ENCODE results near the gene VDR.

The VDR gene

GRCh38 chr12:47891356-47891755 lies 13.4 kb downstream of the VDR start:
- no peak for DNase-seq

GRCh38 chr12:47889040-47889439 lies 15.8 kb downstream of the VDR start:
- DNase-seq = peak; percentile 78 to 83

- no peak for DNase-seq
Measured at GRCh38 chr12:47888153-47888819, 16.5 kb downstream of the VDR start.

DNA sequence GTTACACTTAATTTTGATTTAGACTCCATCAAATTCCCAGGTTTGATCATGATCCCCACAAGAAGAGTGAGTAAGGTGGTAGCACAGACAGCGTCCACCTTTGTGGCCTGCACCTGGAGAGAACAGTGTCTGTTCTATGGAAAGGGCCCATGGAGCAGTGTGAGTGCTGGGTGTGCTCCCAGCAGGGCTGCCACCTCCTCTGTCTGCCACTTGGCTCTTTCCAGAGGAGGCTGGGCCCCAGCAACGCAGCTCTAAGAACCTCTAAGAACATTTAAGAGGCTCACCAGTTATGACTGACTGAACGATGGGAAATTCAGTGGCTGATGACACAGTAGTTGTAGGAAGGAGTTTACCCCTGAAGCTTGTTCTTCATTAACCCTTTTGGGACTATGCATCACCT lies 17.3 kb downstream of the VDR start:
- no peak for DNase-seq

DNA sequence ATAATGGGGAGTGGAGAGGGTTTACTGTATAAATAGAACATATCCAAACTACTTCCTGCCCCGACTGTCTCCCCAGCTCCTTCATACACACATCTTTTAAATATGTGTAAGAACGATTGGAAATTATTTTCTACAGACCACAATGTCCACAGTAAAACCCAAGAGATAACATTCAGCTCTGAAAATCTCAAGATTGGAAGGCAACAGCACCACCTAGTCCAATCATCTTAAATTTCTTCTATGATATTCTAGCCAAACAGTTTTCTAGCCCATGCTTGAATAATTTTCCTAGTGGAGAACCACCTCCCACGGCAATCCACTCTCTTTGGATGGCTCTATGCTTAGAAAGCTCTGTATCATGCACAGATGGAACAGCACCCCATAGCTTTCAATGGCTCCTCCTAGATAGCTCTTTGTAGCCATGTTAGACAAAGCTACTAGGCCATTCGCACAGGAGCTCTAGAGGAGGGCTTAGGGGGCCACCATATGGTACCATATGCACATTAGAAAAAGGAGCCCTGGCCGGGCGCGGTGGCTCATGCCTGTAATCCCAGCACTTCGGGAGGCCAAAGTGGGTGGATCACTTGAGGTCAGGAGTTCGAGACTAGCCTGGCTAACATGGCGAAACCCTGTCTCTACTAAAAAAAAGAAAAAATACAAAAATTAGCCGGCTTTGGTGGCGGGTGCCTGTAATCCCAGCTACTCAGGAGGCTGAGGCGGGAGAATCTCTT lies 18.1 kb downstream of the VDR start:
- DNase-seq = no peak

DNA sequence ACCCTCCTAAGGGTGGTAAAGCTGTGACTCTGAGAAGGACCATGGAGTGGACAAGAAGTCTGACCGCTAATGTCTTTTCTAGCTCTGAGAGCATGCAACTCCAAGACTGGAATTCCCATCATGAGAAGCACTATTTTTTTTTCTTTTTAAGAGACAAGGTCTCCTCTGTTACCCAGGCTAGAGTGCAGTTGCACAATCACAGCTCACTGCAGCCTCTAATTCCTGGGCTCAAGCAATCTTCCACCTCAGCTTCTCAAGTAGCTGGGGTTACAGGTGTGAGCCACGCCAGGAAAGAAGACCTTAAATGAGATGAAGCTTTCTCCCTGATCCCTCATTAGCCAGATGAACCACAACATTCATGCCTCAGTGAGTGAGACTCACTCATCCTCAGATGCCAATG lies 19.2 kb downstream of the VDR start:
- no peak for DNase-seq

DNA sequence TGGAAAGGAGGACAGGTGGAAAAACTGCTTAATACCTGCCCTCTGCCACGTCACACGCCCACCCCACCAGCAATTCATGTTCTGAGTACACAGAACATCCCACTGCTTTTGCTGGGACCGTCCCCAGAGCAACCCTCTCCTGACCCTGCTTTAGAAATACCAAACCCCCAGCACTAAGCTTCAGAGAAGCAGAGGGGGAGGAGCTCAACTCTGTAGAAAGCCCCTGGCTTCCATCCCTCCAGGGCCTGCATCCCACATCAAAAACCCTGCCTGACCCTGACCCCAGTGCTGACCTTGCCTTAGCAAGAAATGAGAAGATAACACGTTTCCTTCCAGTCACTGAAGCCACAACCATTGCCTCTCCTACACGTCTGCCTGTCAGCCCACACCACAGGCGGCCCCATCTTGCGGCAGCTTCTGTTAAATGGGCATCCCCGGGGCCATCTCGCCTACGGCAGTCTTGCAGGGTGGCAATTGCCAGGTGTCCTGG lies 19.7 kb downstream of the VDR start:
- no peak for DNase-seq

- no peak for DNase-seq
Measured at GRCh38 chr12:47884501-47884900, 20.3 kb downstream of the VDR start.

DNA sequence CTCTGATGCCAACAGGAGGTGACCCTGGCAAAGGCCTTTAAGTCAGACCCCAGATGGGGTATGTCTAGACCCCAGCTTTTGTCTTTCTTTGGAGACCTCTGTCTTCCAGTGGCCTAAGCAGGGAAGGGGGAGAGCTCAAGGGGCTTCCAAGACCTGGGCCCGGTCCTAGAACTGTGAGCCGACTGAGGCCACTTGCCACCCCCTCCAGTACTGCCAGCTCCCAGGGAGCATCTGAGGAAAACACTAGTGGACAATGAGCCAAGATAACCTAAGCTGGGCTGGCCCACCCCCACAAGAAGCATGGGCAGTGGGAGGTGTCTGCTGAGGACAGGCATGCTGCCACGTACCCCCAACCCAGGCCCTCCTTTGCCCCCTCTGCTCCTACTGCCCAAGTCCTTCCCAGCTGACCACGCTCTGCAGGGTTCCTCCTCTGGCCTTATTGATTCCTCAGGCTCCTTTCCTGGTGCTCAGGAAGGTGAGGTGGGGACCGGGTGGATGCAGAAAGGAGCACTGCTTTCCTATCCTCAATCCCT lies 21.1 kb downstream of the VDR start:
- no peak for DNase-seq

DNA sequence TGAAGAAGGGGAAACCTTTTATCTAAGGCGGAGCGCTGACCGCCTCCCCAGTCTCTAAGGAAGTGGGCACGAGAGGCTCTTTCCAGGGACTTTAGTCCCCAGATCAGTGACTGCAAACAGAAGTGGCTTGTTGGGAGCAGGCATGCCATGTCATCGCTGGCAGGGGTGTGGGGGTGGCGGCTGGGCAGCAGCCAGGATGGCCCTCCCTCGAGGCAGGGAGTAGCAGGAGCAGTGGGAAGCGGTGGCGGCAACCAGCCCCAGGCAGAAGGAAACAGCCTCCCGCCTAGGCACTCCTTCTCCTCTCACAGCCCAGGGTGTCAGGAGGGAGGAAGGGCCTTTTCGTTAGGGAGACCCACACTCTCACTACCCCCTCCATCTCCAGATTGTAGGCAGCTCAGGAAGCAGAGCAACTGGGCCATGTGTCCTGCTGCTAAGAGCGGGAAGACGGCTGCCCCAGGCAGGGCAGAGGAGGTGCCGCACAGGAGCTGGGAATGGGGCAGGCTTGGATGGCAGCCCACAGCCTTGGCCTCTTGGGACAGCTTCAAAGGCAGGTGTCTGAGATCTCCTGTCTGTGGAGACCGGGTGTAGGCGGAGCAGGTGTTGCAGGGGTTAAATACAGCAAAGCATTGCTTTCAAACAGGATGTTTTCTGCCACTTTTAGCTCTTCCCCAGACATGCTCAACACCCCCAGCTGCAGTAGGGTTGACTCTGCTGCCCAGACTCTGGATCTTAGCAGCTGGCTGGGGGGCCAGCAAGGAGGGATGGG lies 21.8 kb downstream of the VDR start:
- no peak for DNase-seq

DNA sequence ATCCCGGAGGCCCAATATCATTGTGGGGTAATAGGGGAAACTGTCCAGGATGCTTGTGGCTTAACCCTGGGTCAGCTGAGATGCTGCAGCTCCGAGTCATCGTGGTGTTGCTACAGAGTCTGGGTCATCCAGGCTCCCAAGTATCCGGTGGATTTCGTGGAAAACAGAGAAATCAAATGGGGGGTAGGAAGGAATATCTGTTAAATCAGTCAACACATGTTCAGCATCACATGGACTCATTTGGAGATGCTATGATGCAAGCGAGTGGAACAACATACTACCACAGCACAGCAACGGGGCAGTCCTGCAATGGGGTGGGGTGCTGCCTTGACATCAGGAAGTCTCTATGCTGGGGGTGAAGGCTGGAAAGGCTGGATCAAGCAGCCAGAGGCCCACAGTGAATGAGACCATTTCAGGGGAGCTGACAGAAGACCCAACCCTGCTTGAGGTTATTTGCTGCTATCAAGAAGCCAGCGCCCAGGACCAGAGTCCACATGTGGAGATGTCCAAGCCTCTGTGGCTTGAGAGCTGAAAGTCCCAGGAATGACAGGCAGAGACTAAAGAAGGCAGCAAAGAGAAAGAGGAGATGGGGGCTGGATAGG lies 22.9 kb downstream of the VDR start:
- peak; percentile 39 to 69 for DNase-seq

DNA sequence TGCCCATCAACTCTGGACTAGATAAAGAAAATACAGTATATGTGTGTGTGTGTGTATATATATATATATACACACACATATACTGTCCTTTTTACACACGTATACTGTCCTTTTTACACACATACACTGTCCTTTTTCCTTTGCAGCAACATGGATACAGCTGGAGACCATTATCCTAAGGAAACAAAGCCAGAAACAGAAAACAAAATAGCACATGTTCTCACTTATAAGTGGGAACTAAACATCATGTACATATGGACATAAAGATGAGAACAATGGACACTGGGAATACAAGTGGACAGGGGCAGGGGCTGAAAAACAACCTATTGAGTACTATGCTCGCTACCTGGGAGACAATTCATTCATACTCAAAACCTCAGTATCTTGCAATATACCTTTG lies 23.7 kb downstream of the VDR start:
- DNase-seq = no peak

GRCh38 chr12:47878918-47879481 lies 25.8 kb downstream of the VDR start:
- no peak for DNase-seq

DNA sequence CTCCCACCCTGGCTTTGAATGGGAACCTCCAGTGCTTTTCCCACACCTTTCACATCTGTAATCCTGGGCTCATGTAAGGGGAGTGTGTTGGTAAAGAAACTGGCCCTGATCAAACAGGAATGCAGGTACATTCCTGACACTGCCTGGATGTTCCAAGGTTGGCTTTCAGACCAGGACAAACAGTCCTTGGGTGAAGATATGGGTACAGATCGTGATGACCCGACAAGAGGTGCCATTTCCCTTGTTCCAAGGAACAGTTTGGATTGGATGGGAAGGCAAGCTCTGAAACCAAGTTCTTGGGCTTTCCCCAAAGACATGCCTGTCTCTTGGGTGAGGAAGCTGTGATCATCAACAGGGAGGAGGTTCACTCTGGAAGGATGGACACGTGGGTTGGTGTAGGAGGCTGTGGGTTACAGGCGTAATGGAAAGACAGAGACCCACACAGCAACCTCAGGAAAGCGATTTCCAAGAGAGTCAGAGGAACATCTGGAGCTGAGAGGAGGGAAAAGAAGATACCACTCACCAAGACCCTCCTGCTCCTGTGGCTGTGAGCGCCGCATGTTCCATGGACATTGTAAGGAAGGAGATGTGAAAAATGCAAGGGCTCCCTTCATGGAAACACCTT lies 26.4 kb downstream of the VDR start:
- DNase-seq = no peak

DNA sequence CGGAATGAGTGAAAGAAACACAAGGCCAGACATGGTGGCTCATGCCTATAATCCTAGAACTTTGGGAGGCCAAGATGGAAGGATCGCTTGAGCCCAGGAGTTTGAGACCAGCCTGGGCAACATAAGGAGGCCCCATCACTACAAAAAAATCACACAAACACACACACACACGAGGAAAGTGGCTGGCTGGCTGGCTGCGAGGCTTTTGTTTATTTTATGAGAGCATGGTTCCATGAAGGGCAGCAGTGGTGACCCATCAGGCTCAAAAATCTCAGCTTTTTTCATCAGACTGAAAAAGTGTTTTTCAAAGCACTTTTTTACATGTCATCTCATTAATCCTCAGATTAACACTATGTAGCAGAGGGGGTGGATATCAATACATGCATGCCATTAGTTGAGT lies 27.7 kb downstream of the VDR start:
- no peak for DNase-seq

DNA sequence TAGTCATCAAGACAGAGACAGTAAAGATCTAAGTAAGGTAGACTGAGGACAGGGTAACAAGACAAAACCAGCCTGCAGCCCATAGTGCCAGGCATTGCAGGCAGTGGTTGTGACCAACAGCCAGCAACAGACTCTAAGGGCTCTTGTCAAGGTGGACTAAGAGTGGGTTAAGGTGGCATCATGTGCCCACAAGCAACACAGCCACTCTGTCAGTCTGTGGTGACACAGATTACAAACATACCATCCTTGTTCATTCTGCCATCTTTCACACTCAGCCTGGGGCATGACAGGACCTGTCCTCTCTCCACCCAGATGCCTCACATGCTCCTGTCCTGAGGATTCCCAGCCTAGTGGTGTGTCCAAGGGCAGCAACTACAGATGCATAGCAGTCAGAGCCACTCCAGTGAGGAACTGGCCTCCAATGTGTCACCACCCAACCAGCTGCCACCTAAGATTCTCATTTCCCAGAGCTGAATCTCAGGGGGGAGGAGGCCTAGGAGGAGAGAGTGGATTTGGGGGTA lies 28.3 kb downstream of the VDR start:
- no peak for DNase-seq

- DNase-seq = no peak
Measured at GRCh38 chr12:47875746-47876439, 28.9 kb downstream of the VDR start.

GRCh38 chr12:47874316-47874715 lies 30.5 kb downstream of the VDR start:
- no peak for DNase-seq

DNA sequence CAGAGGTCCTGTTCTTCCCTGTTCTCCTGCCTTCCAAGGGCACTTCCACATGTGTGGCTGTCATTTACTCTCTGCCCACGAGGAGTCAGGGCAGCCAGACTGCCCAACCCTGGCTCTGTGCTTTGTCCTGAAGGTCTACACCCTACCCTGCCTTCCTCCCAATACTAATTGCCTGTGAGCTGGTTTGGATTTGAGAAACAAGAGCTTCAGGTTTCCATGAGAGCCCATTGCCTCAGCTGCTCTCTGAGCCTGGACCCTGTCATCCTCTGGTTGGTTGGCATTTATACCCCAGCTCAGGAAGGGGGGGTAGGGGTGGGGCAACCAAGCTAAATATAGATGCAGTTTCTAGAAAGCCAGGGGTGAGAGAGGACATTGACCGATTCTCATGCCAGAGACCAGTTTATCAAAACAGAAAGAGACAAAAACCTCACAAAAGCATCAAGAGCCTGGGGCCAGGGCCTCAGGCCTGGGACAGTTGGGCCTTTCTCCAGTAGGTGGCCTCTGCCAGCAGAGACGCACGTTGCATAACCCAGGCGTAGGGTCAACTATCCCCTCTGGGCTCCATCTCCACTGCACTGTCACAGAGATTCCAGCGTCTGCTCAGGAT lies 34.5 kb downstream of the VDR start:
- DNase-seq = peak; percentile 17 to 24

DNA sequence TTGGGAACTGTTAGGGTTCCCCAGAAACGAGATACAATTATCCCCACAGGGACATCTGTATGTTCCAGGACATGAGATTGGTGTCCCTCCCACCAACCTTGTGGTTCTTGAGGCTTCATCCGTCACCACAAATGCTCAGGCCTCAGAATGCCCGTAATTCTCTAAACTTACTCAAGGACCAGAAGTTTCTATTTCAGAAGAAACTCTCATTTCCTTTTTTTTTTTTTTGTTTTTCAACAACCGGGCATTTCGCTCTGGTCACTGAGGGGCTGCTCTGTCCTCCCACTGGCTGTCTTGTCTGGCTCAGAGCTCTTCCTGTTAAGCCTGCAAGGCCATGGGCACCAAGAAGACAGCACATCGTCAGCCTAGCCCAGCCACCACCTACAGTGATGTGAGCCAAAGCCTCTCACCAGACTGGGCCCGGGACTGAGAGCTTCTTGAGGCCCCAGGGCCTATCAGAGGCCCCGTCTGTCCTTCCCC lies 36.2 kb downstream of the VDR start:
- no peak for DNase-seq

- no peak for DNase-seq
Measured at GRCh38 chr12:47868041-47868440, 36.8 kb downstream of the VDR start.

All from AML-193 (cell line).